ENCODE results near the gene CTXND2.

CTXND2 gene

GRCh38 chr1:150957666-150958065, 70.7 kb downstream of the CTXND2 start:
- Histone ChIP-seq H2AFZ (ENCODE audit: low read depth, low read length, severe bottlenecking) (no peak overlapping the region), H3K9me3 (ENCODE audit: insufficient read depth, low read length) (no peaks in the 10 kb centered on the region), H3K4me3 (ENCODE audit: insufficient read depth, low read length, poor library complexity, severe bottlenecking) (no peak overlapping the region), H3K79me2 (ENCODE audit: insufficient read depth, low read length) (no peaks in the 10 kb centered on the region), H3K9me2 (replicated peaks; ENCODE audit: insufficient read depth, low read length) (no peaks in the 10 kb centered on the region), H3K9ac (ENCODE audit: low read length) (no peak overlapping the region), H4K20me1 (ENCODE audit: low read depth, low read length) (no peaks in the 10 kb centered on the region), H3K27me3 (ENCODE audit: low read length) (no peaks in the 10 kb centered on the region), H3K4me2 (ENCODE audit: low read depth, low read length, poor library complexity, severe bottlenecking) (no peak overlapping the region), H3F3A (ENCODE audit: insufficient read depth) (no peaks in the 10 kb centered on the region), H3K36me3 (ENCODE audit: low read length) (peaks cover 9% of the 10 kb centered on the region; the same call in 1 of the 2 replicates), H3K27ac (ENCODE audit: low read depth, low read length) (no peak overlapping the region)
- TF ChIP-seq CTCF (IDR thresholded peaks at IDR 0.05; ENCODE audit: insufficient read depth, low read length, poor library complexity, severe bottlenecking) (no peak), EZH2phosphoT487 (conservative IDR thresholded peaks at IDR 0.05; ENCODE audit: low read length) (no peak)

- peaks cover 11% of the 10 kb centered on the region; the same call in 1 of the 2 replicates for H3K36me3 ChIP-seq (ENCODE audit: low read length)
- no peak overlapping the region for H2AFZ ChIP-seq (ENCODE audit: low read depth, low read length, severe bottlenecking)
- H3F3A ChIP-seq (ENCODE audit: insufficient read depth): no peaks in the 10 kb centered on the region; the same call in 1 of the 2 replicates
- H3K9me2 ChIP-seq (replicated peaks; ENCODE audit: insufficient read depth, low read length): no peaks in the 10 kb centered on the region
- no peak overlapping the region for H3K4me3 ChIP-seq (ENCODE audit: insufficient read depth, low read length, poor library complexity, severe bottlenecking)
- H3K27ac ChIP-seq (ENCODE audit: low read depth, low read length): no peak overlapping the region
- H3K4me2 ChIP-seq (ENCODE audit: low read depth, low read length, poor library complexity, severe bottlenecking): no peak overlapping the region
- H3K79me2 ChIP-seq (ENCODE audit: insufficient read depth, low read length): no peaks in the 10 kb centered on the region
- H3K9ac ChIP-seq (ENCODE audit: low read length): no peak overlapping the region
- no peaks in the 10 kb centered on the region for H3K27me3 ChIP-seq (ENCODE audit: low read length)
- no peaks in the 10 kb centered on the region for H4K20me1 ChIP-seq (ENCODE audit: low read depth, low read length)
- TF ChIP-seq CTCF (IDR thresholded peaks at IDR 0.05; ENCODE audit: insufficient read depth, low read length, poor library complexity, severe bottlenecking): no peak
- TF ChIP-seq EZH2phosphoT487 (conservative IDR thresholded peaks at IDR 0.05; ENCODE audit: low read length): no peak
- H3K9me3 ChIP-seq (ENCODE audit: insufficient read depth, low read length): no peaks in the 10 kb centered on the region
Measured at GRCh38 chr1:150960646-150961045, 73.7 kb downstream of the CTXND2 start.

- Histone ChIP-seq H3K9ac (ENCODE audit: low read length) (no peak overlapping the region), H3K4me3 (ENCODE audit: insufficient read depth, low read length, poor library complexity, severe bottlenecking) (no peak overlapping the region), H3F3A (ENCODE audit: insufficient read depth) (no peaks in the 10 kb centered on the region; the same call in 1 of the 2 replicates), H4K20me1 (ENCODE audit: low read depth, low read length) (no peaks in the 10 kb centered on the region), H2AFZ (ENCODE audit: low read depth, low read length, severe bottlenecking) (no peak overlapping the region), H3K9me2 (replicated peaks; ENCODE audit: insufficient read depth, low read length) (no peaks in the 10 kb centered on the region), H3K27me3 (ENCODE audit: low read length) (no peaks in the 10 kb centered on the region), H3K36me3 (ENCODE audit: low read length) (peaks cover 12% of the 10 kb centered on the region; the same call in 1 of the 2 replicates), H3K79me2 (ENCODE audit: insufficient read depth, low read length) (no peaks in the 10 kb centered on the region), H3K9me3 (ENCODE audit: insufficient read depth, low read length) (no peaks in the 10 kb centered on the region), H3K27ac (ENCODE audit: low read depth, low read length) (no peak overlapping the region), H3K4me2 (ENCODE audit: low read depth, low read length, poor library complexity, severe bottlenecking) (no peak overlapping the region)
- no peak for TF ChIP-seq CTCF (IDR thresholded peaks at IDR 0.05; ENCODE audit: insufficient read depth, low read length, poor library complexity, severe bottlenecking)
- no peak for TF ChIP-seq EZH2phosphoT487 (conservative IDR thresholded peaks at IDR 0.05; ENCODE audit: low read length)
Measured at GRCh38 chr1:150961756-150962155, 74.8 kb downstream of the CTXND2 start.

Data from SU-DHL-6 (cell line).